ENCODE results near the gene BRINP2.

The BRINP2 gene

GRCh38 chr1:177305040-177306018 is 134.6 kb downstream of the BRINP2 start:
- Histone ChIP-seq H3K36me3 (ENCODE audit: control insufficient read depth in 1 of 2, insufficient read depth in 2 of 2, low read depth in 1 of 2, low read length in 2 of 2) (no peaks in the 10 kb centered on the region), H3K23ac (ENCODE audit: low read length in 2 of 2) (no peak overlapping the region), H2AK5ac (ENCODE audit: low read length, severe bottlenecking) (no peak overlapping the region), H3K4ac (ENCODE audit: low read depth in 1 of 2, low read length in 2 of 2) (no peak overlapping the region), H2BK12ac (ENCODE audit: low read length in 2 of 2) (peak overlapping the region in 1 of 2 experiments; percentile 15), H3K9ac (ENCODE audit: low read length) (no peak overlapping the region), H3K4me1 (ENCODE audit: control insufficient read depth, insufficient read depth, low read depth, low read length) (no peaks in the 10 kb centered on the region), H4K91ac (ENCODE audit: low read length) (no peak overlapping the region), H2BK5ac (ENCODE audit: low read depth, low read length, poor library complexity, severe bottlenecking) (no peak overlapping the region), H2BK15ac (ENCODE audit: low read depth, poor library complexity, severe bottlenecking) (no peak overlapping the region), H4K8ac (ENCODE audit: low read length) (no peak overlapping the region), H3K18ac (ENCODE audit: low read depth in 1 of 2, low read length in 2 of 2) (no peak overlapping the region), H3K79me1 (replicated peaks; ENCODE audit: low read length, poor library complexity, severe bottlenecking) (no peaks in the 10 kb centered on the region), H3K9me3 (ENCODE audit: control insufficient read depth, low read length) (no peaks in the 10 kb centered on the region), H2AFZ (ENCODE audit: low read depth, low read length) (no peak overlapping the region), H3K14ac (ENCODE audit: low read length in 2 of 2) (peak overlapping the region in 1 of 2 experiments; percentile 44), H3K27me3 (ENCODE audit: control insufficient read depth in 1 of 2, insufficient read depth in 1 of 2, low read length in 2 of 2) (peaks cover 0 to 5% of the 10 kb centered on the region in 2 experiments), H3K4me2 (ENCODE audit: low read length, poor library complexity, severe bottlenecking) (no peak overlapping the region), H3K27ac (ENCODE audit: low read length, poor library complexity, severe bottlenecking) (no peak overlapping the region), H3K4me3 (ENCODE audit: insufficient read depth in 1 of 2, low read depth in 1 of 2, low read length in 2 of 2) (no peak overlapping the region), H2BK120ac (ENCODE audit: low read depth, low read length) (no peak overlapping the region)
- WGBS = 79% methylated on average over 9 of the region's 11 CpGs
- no peak for DNase-seq

- H3K4me3 ChIP-seq (ENCODE audit: insufficient read depth in 1 of 2, low read depth in 1 of 2, low read length in 2 of 2) = no peak overlapping the region
- 69% methylated on average over 3 of the region's 3 CpGs for WGBS
- H3K4me2 ChIP-seq (ENCODE audit: low read length, poor library complexity, severe bottlenecking) = no peak overlapping the region
- no peak overlapping the region for H2BK5ac ChIP-seq (ENCODE audit: low read depth, low read length, poor library complexity, severe bottlenecking)
- H3K36me3 ChIP-seq (ENCODE audit: control insufficient read depth in 1 of 2, insufficient read depth in 2 of 2, low read depth in 1 of 2, low read length in 2 of 2) = no peaks in the 10 kb centered on the region
- no peak overlapping the region for H3K14ac ChIP-seq (ENCODE audit: low read length in 2 of 2)
- DNase-seq = no peak
- no peaks in the 10 kb centered on the region for H3K79me1 ChIP-seq (replicated peaks; ENCODE audit: low read length, poor library complexity, severe bottlenecking)
- H3K9ac ChIP-seq (ENCODE audit: low read length) = no peak overlapping the region
- H3K9me3 ChIP-seq (ENCODE audit: control insufficient read depth, low read length) = no peaks in the 10 kb centered on the region
- H2BK15ac ChIP-seq (ENCODE audit: low read depth, poor library complexity, severe bottlenecking) = no peak overlapping the region
- no peak overlapping the region for H4K8ac ChIP-seq (ENCODE audit: low read length)
- H3K18ac ChIP-seq (ENCODE audit: low read depth in 1 of 2, low read length in 2 of 2) = no peak overlapping the region
- no peak overlapping the region for H3K4ac ChIP-seq (ENCODE audit: low read depth in 1 of 2, low read length in 2 of 2)
- no peak overlapping the region for H3K23ac ChIP-seq (ENCODE audit: low read length in 2 of 2)
- no peak overlapping the region for H4K91ac ChIP-seq (ENCODE audit: low read length)
- H3K27ac ChIP-seq (ENCODE audit: low read length, poor library complexity, severe bottlenecking) = no peak overlapping the region
- no peak overlapping the region for H2BK12ac ChIP-seq (ENCODE audit: low read length in 2 of 2)
- H3K4me1 ChIP-seq (ENCODE audit: control insufficient read depth, insufficient read depth, low read depth, low read length) = no peaks in the 10 kb centered on the region
- peaks cover 0 to 5% of the 10 kb centered on the region in 2 experiments for H3K27me3 ChIP-seq (ENCODE audit: control insufficient read depth in 1 of 2, insufficient read depth in 1 of 2, low read length in 2 of 2)
- H2AFZ ChIP-seq (ENCODE audit: low read depth, low read length) = no peak overlapping the region
- H2BK120ac ChIP-seq (ENCODE audit: low read depth, low read length) = no peak overlapping the region
- no peak overlapping the region for H2AK5ac ChIP-seq (ENCODE audit: low read length, severe bottlenecking)
These were observed 135.3 kb downstream of the BRINP2 start for GRCh38 chr1:177306019-177306415.

GRCh38 chr1:177306981-177307380 is 136.2 kb downstream of the BRINP2 start:
- Histone ChIP-seq H3K9me3 (ENCODE audit: control insufficient read depth, low read length) (no peaks in the 10 kb centered on the region), H2BK120ac (ENCODE audit: low read depth, low read length) (no peak overlapping the region), H3K18ac (ENCODE audit: low read depth in 1 of 2, low read length in 2 of 2) (no peak overlapping the region), H3K4me3 (ENCODE audit: insufficient read depth in 1 of 2, low read depth in 1 of 2, low read length in 2 of 2) (no peak overlapping the region), H3K4ac (ENCODE audit: low read depth in 1 of 2, low read length in 2 of 2) (peak overlapping the region in 1 of 2 experiments; percentile 37), H3K4me2 (ENCODE audit: low read length, poor library complexity, severe bottlenecking) (no peak overlapping the region), H3K9ac (ENCODE audit: low read length) (no peak overlapping the region), H2BK5ac (ENCODE audit: low read depth, low read length, poor library complexity, severe bottlenecking) (no peak overlapping the region), H4K8ac (ENCODE audit: low read length) (no peak overlapping the region), H3K27me3 (ENCODE audit: control insufficient read depth in 1 of 2, insufficient read depth in 1 of 2, low read length in 2 of 2) (peaks cover 0 to 5% of the 10 kb centered on the region in 2 experiments), H3K23ac (ENCODE audit: low read length in 2 of 2) (no peak overlapping the region), H3K79me1 (replicated peaks; ENCODE audit: low read length, poor library complexity, severe bottlenecking) (no peaks in the 10 kb centered on the region), H2BK15ac (ENCODE audit: low read depth, poor library complexity, severe bottlenecking) (no peak overlapping the region), H3K4me1 (ENCODE audit: control insufficient read depth, insufficient read depth, low read depth, low read length) (no peaks in the 10 kb centered on the region), H2AFZ (ENCODE audit: low read depth, low read length) (no peak overlapping the region), H3K27ac (ENCODE audit: low read length, poor library complexity, severe bottlenecking) (no peak overlapping the region), H3K14ac (ENCODE audit: low read length in 2 of 2) (no peak overlapping the region), H2AK5ac (ENCODE audit: low read length, severe bottlenecking) (no peak overlapping the region), H2BK12ac (ENCODE audit: low read length in 2 of 2) (no peak overlapping the region), H3K36me3 (ENCODE audit: control insufficient read depth in 1 of 2, insufficient read depth in 2 of 2, low read depth in 1 of 2, low read length in 2 of 2) (no peaks in the 10 kb centered on the region), H4K91ac (ENCODE audit: low read length) (no peak overlapping the region)
- no peak for DNase-seq
- WGBS = 91% methylated on average over 1 of the region's 1 CpG

GRCh38 chr1:177307771-177308170 is 137.0 kb downstream of the BRINP2 start:
- Histone ChIP-seq H3K27me3 (ENCODE audit: control insufficient read depth in 1 of 2, insufficient read depth in 1 of 2, low read length in 2 of 2) (peaks cover 0 to 2% of the 10 kb centered on the region in 2 experiments), H3K36me3 (ENCODE audit: control insufficient read depth in 1 of 2, insufficient read depth in 2 of 2, low read depth in 1 of 2, low read length in 2 of 2) (no peaks in the 10 kb centered on the region), H3K4me1 (ENCODE audit: control insufficient read depth, insufficient read depth, low read depth, low read length) (no peaks in the 10 kb centered on the region), H2BK120ac (ENCODE audit: low read depth, low read length) (no peak overlapping the region), H2AFZ (ENCODE audit: low read depth, low read length) (no peak overlapping the region), H4K91ac (ENCODE audit: low read length) (no peak overlapping the region), H3K4me3 (ENCODE audit: insufficient read depth in 1 of 2, low read depth in 1 of 2, low read length in 2 of 2) (no peak overlapping the region), H3K14ac (ENCODE audit: low read length in 2 of 2) (no peak overlapping the region), H2BK5ac (ENCODE audit: low read depth, low read length, poor library complexity, severe bottlenecking) (no peak overlapping the region), H3K18ac (ENCODE audit: low read depth in 1 of 2, low read length in 2 of 2) (no peak overlapping the region), H3K4ac (ENCODE audit: low read depth in 1 of 2, low read length in 2 of 2) (no peak overlapping the region), H2BK15ac (ENCODE audit: low read depth, poor library complexity, severe bottlenecking) (no peak overlapping the region), H3K9ac (ENCODE audit: low read length) (peak overlapping the region; percentile 16), H3K9me3 (ENCODE audit: control insufficient read depth, low read length) (no peaks in the 10 kb centered on the region), H3K79me1 (replicated peaks; ENCODE audit: low read length, poor library complexity, severe bottlenecking) (no peaks in the 10 kb centered on the region), H3K23ac (ENCODE audit: low read length in 2 of 2) (no peak overlapping the region), H4K8ac (ENCODE audit: low read length) (no peak overlapping the region), H2BK12ac (ENCODE audit: low read length in 2 of 2) (no peak overlapping the region), H3K27ac (ENCODE audit: low read length, poor library complexity, severe bottlenecking) (no peak overlapping the region), H2AK5ac (ENCODE audit: low read length, severe bottlenecking) (no peak overlapping the region), H3K4me2 (ENCODE audit: low read length, poor library complexity, severe bottlenecking) (no peak overlapping the region)
- no peak for DNase-seq

All from mesenchymal stem cell (in vitro differentiated cells and primary cell).